SU-DHL-6 (cell line): ENCODE data around the gene RELA.

Experiments used
- H2AFZ ChIP-seq: fragments of 200-600 bp; sonication (generic); 2 replicates; pipeline ENCODE4 v1.6.1; 2014; ENCODE audit warnings: low read depth, mild to moderate bottlenecking, moderate library complexity, mixed read lengths, antibody characterized with exemption, low read length; ENCODE audit not compliant: severe bottlenecking
- H3F3A ChIP-seq: fragments of 200-600 bp; shearing (Covaris generic); 2 replicates; pipeline ENCODE4 v1.6.0; 2016; ENCODE audit warnings: antibody characterized with exemption, mild to moderate bottlenecking; ENCODE audit not compliant: insufficient read depth
- H3K27ac ChIP-seq: fragments of 200-600 bp; sonication (generic); 2 replicates; pipeline ENCODE4 v1.5.1; 2016; ENCODE audit warnings: low read depth, mild to moderate bottlenecking, low read length, moderate library complexity, mixed read lengths
- H3K27me3 ChIP-seq: fragments of 200-600 bp; sonication (generic), shearing (Covaris generic); 2 replicates; pipeline ENCODE4 v1.6.0; 2014; ENCODE audit warnings: mild to moderate bottlenecking, low read length
- H3K36me3 ChIP-seq: fragments of 200-600 bp; sonication (generic); 2 replicates; pipeline ENCODE4 v1.6.1; 2014; ENCODE audit warnings: mild to moderate bottlenecking, low read length, mixed read lengths
- H3K4me2 ChIP-seq: fragments of 300-600, 200-600 bp; shearing (Covaris generic), sonication (generic); 2 replicates; pipeline ENCODE4 v1.6.0; 2014; ENCODE audit warnings: low read length, low read depth, mild to moderate bottlenecking; ENCODE audit not compliant: poor library complexity, severe bottlenecking
- H3K4me3 ChIP-seq: fragments of 200-600 bp; sonication (generic); 2 replicates; pipeline ENCODE4 v1.5.1; 2014; ENCODE audit warnings: antibody characterized with exemption, low read length, mild to moderate bottlenecking, mixed read lengths; ENCODE audit not compliant: insufficient read depth, poor library complexity, severe bottlenecking
- H3K79me2 ChIP-seq: fragments of 200-600 bp; sonication (generic); 2 replicates; pipeline ENCODE4 v1.6.1; 2014; ENCODE audit warnings: mild to moderate bottlenecking, low read length, moderate library complexity; ENCODE audit not compliant: insufficient read depth
- H3K9ac ChIP-seq: fragments of 200-600 bp; sonication (generic); 2 replicates; pipeline ENCODE4 v1.7.0; 2014; ENCODE audit warnings: mild to moderate bottlenecking, low read length
- H3K9me2 ChIP-seq: fragments of 200-600 bp; sonication (generic); replicated peaks from 2 replicates; pipeline ENCODE4 v1.6.1; 2014; ENCODE audit warnings: low read length; ENCODE audit not compliant: insufficient read depth
- H3K9me3 ChIP-seq: fragments of 200-600 bp; sonication (generic); 2 replicates; pipeline ENCODE4 v1.6.1; 2014; ENCODE audit warnings: low read length, mixed read lengths; ENCODE audit not compliant: insufficient read depth
- H4K20me1 ChIP-seq: fragments of 200-600 bp; sonication (generic); 2 replicates; pipeline ENCODE4 v1.6.1; 2014; ENCODE audit warnings: low read depth, mild to moderate bottlenecking, antibody characterized with exemption, low read length, moderate library complexity, mixed read lengths
- EZH2phosphoT487 ChIP-seq: fragments of 200-600 bp; sonication (generic), shearing (Covaris generic); conservative IDR thresholded peaks from 2 replicates; pipeline ENCODE4 v1.6.1; 2018; ENCODE audit warnings: mild to moderate bottlenecking, antibody characterized with exemption, low read length, moderate library complexity, mixed read lengths
- TF ChIP-seq, protein P1 (sequence below): fragments of 200-600 bp; sonication (generic); IDR thresholded peaks from one replicate; pipeline ENCODE4 v1.5.1; 2017; ENCODE audit warnings: antibody characterized with exemption, mild to moderate bottlenecking, low read length, moderate library complexity; ENCODE audit not compliant: insufficient read depth, poor library complexity, severe bottlenecking

The RELA gene

DNA sequence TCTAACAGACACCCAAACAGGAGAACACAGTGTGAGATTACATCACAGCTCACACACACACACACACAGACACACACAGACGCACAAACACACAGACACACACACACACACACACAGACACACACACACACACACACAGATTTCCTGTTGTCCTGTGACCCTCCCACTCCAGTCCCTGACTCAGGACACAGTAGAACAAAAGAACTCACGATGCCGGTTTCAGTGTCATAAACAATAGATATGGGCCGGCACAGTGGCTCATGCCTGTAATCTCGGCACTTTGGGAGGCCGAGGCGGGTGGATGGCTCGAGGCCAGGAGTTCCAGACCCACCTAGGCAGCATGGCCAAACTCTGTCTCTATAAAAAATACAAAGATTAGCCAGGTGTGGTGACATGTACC, 35.5 kb upstream of the RELA start:
- Histone ChIP-seq H3F3A (no peaks in the 10 kb centered on the region), H4K20me1 (no peaks in the 10 kb centered on the region), H3K9me2 (no peaks in the 10 kb centered on the region), H3K27me3 (no peaks in the 10 kb centered on the region), H3K9ac (no peak overlapping the region), H3K4me2 (no peak overlapping the region), H3K9me3 (no peaks in the 10 kb centered on the region), H3K79me2 (no peaks in the 10 kb centered on the region), H3K36me3 (no peaks in the 10 kb centered on the region), H3K4me3 (no peak overlapping the region), H3K27ac (no peak overlapping the region), H2AFZ (no peak overlapping the region)
- no peak for TF ChIP-seq EZH2phosphoT487
- TF ChIP-seq, protein P1, sequence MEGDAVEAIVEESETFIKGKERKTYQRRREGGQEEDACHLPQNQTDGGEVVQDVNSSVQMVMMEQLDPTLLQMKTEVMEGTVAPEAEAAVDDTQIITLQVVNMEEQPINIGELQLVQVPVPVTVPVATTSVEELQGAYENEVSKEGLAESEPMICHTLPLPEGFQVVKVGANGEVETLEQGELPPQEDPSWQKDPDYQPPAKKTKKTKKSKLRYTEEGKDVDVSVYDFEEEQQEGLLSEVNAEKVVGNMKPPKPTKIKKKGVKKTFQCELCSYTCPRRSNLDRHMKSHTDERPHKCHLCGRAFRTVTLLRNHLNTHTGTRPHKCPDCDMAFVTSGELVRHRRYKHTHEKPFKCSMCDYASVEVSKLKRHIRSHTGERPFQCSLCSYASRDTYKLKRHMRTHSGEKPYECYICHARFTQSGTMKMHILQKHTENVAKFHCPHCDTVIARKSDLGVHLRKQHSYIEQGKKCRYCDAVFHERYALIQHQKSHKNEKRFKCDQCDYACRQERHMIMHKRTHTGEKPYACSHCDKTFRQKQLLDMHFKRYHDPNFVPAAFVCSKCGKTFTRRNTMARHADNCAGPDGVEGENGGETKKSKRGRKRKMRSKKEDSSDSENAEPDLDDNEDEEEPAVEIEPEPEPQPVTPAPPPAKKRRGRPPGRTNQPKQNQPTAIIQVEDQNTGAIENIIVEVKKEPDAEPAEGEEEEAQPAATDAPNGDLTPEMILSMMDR, result no peak

DNA sequence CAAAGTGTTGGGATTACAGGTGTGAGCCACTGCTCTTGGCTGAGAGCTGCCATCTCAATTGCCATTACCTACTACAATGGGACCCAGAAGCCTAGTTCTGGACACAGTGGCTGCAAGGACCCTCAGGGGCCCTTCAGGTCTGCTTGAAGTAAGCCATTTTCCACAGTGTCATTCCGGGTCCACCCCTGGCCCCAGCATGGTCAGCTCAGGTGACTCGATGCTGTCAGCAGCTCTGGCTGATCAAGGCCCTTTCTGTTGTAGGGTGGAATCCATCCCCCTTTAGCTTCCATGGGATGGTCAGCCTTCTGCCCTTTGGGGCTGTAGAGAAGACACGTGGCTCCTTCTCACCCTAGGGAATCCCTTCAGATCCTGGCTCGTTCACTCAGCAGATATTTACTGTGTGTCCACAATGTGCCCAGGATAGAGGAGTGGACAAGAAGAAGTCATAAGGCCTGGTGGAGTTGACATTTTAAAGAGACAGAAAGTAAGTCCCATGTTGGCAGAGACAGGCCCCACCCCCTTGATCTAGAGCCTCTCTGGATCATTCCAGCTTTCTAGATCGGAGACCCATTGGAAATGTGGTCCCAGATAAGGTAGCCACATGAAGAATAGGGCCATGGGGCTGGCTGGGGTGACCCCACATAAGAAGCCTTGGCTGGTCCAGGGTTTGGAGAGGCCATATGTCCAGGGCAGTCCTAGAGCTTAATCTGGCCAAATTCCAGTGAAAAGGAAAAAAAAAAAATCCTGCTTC, 34.3 kb upstream of the RELA start:
- Histone ChIP-seq H3K4me3 (no peak overlapping the region), H3K9me2 (no peaks in the 10 kb centered on the region), H3K9me3 (no peaks in the 10 kb centered on the region), H3K36me3 (no peaks in the 10 kb centered on the region), H3K79me2 (no peaks in the 10 kb centered on the region), H3K9ac (no peak overlapping the region), H4K20me1 (no peaks in the 10 kb centered on the region), H2AFZ (no peak overlapping the region), H3K27me3 (no peaks in the 10 kb centered on the region), H3K4me2 (no peak overlapping the region), H3F3A (no peaks in the 10 kb centered on the region), H3K27ac (no peak overlapping the region)
- no peak for TF ChIP-seq EZH2phosphoT487
- TF ChIP-seq, protein P1, result no peak

DNA sequence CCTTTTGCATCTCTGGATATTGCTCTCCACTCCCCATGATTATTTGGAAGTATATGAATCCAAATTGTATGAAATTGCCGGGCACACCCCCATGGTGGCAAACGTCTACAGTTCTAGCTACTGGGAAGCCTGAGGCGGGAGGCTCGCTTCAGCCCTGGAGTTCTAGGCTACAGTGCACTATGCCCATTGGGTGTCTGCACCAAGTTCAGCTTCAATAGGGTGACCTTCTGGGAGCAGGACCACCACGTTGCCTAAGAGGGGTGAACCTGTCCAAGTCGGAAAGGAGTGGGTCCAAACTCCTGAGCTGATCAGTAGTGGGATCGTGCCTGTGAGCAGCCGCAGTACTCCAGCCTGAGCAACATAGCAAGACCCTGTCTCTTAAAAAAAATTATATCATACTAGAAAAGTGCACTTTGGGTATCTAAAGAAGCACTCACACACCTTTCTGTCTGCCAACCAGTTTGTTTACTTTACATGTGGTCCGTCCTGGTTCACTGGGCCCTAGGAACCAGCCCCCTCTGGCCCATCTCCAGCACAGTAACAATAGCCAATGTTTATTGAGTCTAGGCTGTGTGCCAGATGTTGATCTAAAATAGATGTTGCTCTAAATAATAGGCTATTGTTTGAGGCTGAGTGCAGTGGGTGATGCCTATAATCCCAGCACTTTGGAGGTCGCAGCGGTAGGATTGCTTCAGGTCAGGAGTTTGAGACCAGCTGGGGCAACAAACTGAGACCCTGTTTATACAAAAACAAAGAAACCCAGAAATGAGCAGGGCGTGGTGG, 32.9 kb upstream of the RELA start:
- no peaks in the 10 kb centered on the region for H3K27me3 ChIP-seq
- H3K79me2 ChIP-seq, result no peaks in the 10 kb centered on the region
- no peaks in the 10 kb centered on the region for H3K36me3 ChIP-seq
- no peak overlapping the region for H3K4me3 ChIP-seq
- H3F3A ChIP-seq, result no peaks in the 10 kb centered on the region
- no peak overlapping the region for H3K27ac ChIP-seq
- no peak overlapping the region for H3K4me2 ChIP-seq
- no peak overlapping the region for H3K9ac ChIP-seq
- H2AFZ ChIP-seq, result no peak overlapping the region
- no peak for TF ChIP-seq EZH2phosphoT487
- TF ChIP-seq, protein P1, result no peak
- H3K9me3 ChIP-seq, result no peaks in the 10 kb centered on the region
- H3K9me2 ChIP-seq, result no peaks in the 10 kb centered on the region
- no peaks in the 10 kb centered on the region for H4K20me1 ChIP-seq
